ENCODE results near the gene FRMD7.
"Not testable (repeated sequence)": the region's sequence is repeated elsewhere in the genome, so short reads cannot be mapped to it uniquely, and the experiment has no call there.

The FRMD7 gene

GRCh38 chrX:132165005-132165404 is 37.2 kb upstream of the FRMD7 start:
- TF ChIP-seq CTCF (IDR thresholded peaks at IDR 0.05; ENCODE audit: low read depth, low read length) (no peak), POLR2A (IDR thresholded peaks at IDR 0.05; ENCODE audit: extremely low read depth, insufficient read length) (no peak), MYC (IDR thresholded peaks at IDR 0.05; ENCODE audit: low read depth, low read length) (no peak), MAX (IDR thresholded peaks at IDR 0.05; ENCODE audit: low read depth, low read length) (no peak)
- H3K4me3 ChIP-seq (ENCODE audit: low read depth, low read length) = no peak overlapping the region
- no peak for DNase-seq (ENCODE audit: low read depth)

GRCh38 chrX:132163094-132163493 is 35.3 kb upstream of the FRMD7 start:
- not testable (repeated sequence) for H3K4me3 ChIP-seq (ENCODE audit: low read depth, low read length); DNase-seq (ENCODE audit: low read depth)

GRCh38 chrX:132153166-132153565 is 25.3 kb upstream of the FRMD7 start:
- no peak for DNase-seq (ENCODE audit: low read depth)
- TF ChIP-seq MYC (IDR thresholded peaks at IDR 0.05; ENCODE audit: low read depth, low read length) (no peak), CTCF (IDR thresholded peaks at IDR 0.05; ENCODE audit: low read depth, low read length) (no peak)
- H3K4me3 ChIP-seq (ENCODE audit: low read depth, low read length) = no peak overlapping the region

GRCh38 chrX:132146456-132146855 is 18.6 kb upstream of the FRMD7 start:
- TF ChIP-seq MAX (IDR thresholded peaks at IDR 0.05; ENCODE audit: low read depth, low read length) (no peak), CTCF (IDR thresholded peaks at IDR 0.05; ENCODE audit: low read depth, low read length) (no peak), POLR2A (IDR thresholded peaks at IDR 0.05; ENCODE audit: extremely low read depth, insufficient read length) (no peak), MYC (IDR thresholded peaks at IDR 0.05; ENCODE audit: low read depth, low read length) (no peak)
- no peak overlapping the region for H3K4me3 ChIP-seq (ENCODE audit: low read depth, low read length)
- no peak for DNase-seq (ENCODE audit: low read depth)

GRCh38 chrX:132144061-132144460 is 16.2 kb upstream of the FRMD7 start:
- TF ChIP-seq MAX (IDR thresholded peaks at IDR 0.05; ENCODE audit: low read depth, low read length) (no peak), MYC (IDR thresholded peaks at IDR 0.05; ENCODE audit: low read depth, low read length) (no peak), POLR2A (IDR thresholded peaks at IDR 0.05; ENCODE audit: extremely low read depth, insufficient read length) (no peak), CTCF (IDR thresholded peaks at IDR 0.05; ENCODE audit: low read depth, low read length) (no peak)
- H3K4me3 ChIP-seq (ENCODE audit: low read depth, low read length) = no peak overlapping the region
- DNase-seq (ENCODE audit: low read depth) = no peak

- TF ChIP-seq CTCF (IDR thresholded peaks at IDR 0.05; ENCODE audit: low read depth, low read length) (no peak), MAX (IDR thresholded peaks at IDR 0.05; ENCODE audit: low read depth, low read length) (no peak), POLR2A (IDR thresholded peaks at IDR 0.05; ENCODE audit: extremely low read depth, insufficient read length) (no peak)
- DNase-seq (ENCODE audit: low read depth) = no peak
- no peak overlapping the region for H3K4me3 ChIP-seq (ENCODE audit: low read depth, low read length)
Observed at GRCh38 chrX:132125906-132126305, 1.9 kb downstream of the FRMD7 start.
